ENCODE results near the gene CHGA.

GRCh38 chr14:92903359-92903758 is 19.6 kb upstream of the CHGA start:
- TF ChIP-seq CTCF (conservative IDR thresholded peaks at IDR 0.05) (no peak), ZFX (IDR thresholded peaks at IDR 0.05) (no peak)
